GM18868 (cell line): ENCODE results near the gene MED16.
"Not testable (repeated sequence)": the region's sequence is repeated elsewhere in the genome, so short reads cannot be mapped to it uniquely, and the experiment has no call there.

Experiments used
- ATAC-seq: cut with Tn5 transposase; IDR thresholded peaks from one replicate; pipeline ENCODE4 v1.9.1; 2021; ENCODE audit warnings: mild to moderate bottlenecking, moderate library complexity; ENCODE audit not compliant: unreplicated experiment

MED16 gene

GRCh38 chr19:855142-855541 is 37.8 kb downstream of the MED16 start:
- no peak for ATAC-seq

- ATAC-seq: no peak
Measured at GRCh38 chr19:854549-854948, 38.4 kb downstream of the MED16 start.

GRCh38 chr19:853614-854220 is 39.3 kb downstream of the MED16 start:
- not testable (repeated sequence) for ATAC-seq

GRCh38 chr19:853014-853585 is 39.9 kb downstream of the MED16 start:
- no peak for ATAC-seq

- no peak for ATAC-seq
Measured at GRCh38 chr19:852136-853013, 40.6 kb downstream of the MED16 start, which contains the start of gene ELANE. Gene ELANE (plus strand): TSS chr19:852303. CDS start chr19:852329, 26 bp downstream.

GRCh38 chr19:850979-851335 is 42.0 kb downstream of the MED16 start:
- ATAC-seq: no peak

GRCh38 chr19:850221-850978 is 42.6 kb downstream of the MED16 start:
- ATAC-seq: no peak

GRCh38 chr19:849195-849594 is 43.8 kb downstream of the MED16 start:
- not testable (repeated sequence) for ATAC-seq

- ATAC-seq: no peak
Measured at GRCh38 chr19:848386-848921, 44.5 kb downstream of the MED16 start.

- no peak for ATAC-seq
Measured at GRCh38 chr19:845707-846521, 47.1 kb downstream of the MED16 start.

- ATAC-seq: no peak
Measured at GRCh38 chr19:844546-844971, 48.4 kb downstream of the MED16 start.

GRCh38 chr19:843836-844545 is 49.0 kb downstream of the MED16 start:
- no peak for ATAC-seq

GRCh38 chr19:843180-843835 is 49.7 kb downstream of the MED16 start:
- no peak for ATAC-seq

- not testable (repeated sequence) for ATAC-seq
Measured at GRCh38 chr19:842802-843179, 50.2 kb downstream of the MED16 start.

GRCh38 chr19:840519-841206 is 52.3 kb downstream of the MED16 start, which contains the start of gene PRTN3:
Gene PRTN3 (plus strand): TSS chr19:840999. CDS start chr19:841009, 10 bp downstream.
- ATAC-seq: no peak

GRCh38 chr19:835210-835810 is 57.7 kb downstream of the MED16 start:
- ATAC-seq: no peak

GRCh38 chr19:834216-834615 is 58.8 kb downstream of the MED16 start:
- ATAC-seq: no peak
